ENCODE measurements around the gene PTPRM.

DNA sequence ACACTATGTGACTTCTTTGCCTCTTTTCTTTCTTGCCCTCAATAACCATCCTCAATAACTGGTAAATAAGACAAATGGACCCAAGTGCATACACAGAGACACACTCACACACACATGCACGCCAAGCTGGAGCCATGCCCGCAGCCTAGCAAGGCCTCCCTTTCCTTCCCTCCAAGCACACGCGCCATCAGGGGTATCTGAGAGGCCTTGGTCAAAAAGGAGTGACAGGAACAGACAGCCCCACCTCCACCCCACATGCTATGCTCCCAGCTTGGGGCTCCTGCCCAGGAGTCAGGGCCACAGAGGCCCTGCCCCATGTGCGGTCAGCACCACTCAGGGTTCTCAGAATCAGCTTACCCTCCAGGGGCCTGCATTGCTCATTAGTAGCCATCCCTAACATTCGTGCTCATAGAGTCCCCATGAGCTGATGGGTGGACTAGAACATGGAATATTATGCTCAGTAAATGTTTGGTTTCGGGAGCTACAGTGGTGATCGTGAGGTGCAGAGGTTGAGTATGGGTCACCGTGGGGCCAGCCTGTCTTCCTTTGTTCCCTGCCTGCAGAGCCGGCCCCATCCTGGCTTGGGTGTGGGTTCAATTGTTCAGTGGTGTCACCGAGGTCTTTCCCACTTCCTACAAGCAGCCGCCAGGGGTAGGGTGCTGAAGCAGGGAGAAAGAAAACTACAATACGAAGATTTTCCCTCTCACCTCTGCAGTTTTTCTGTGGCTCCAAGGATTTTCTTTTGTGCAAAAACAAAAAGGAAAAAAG, 884.0 kb downstream of the PTPRM start:
- TF ChIP-seq ZNF274 (IDR thresholded peaks at IDR 0.05; ENCODE audit: low read depth, low read length): no peak
- TF ChIP-seq YY1 (IDR thresholded peaks at IDR 0.05; ENCODE audit: insufficient read depth, insufficient read length): no peak
- no peak for TF ChIP-seq SUZ12 (IDR thresholded peaks at IDR 0.05; ENCODE audit: extremely low read depth, insufficient read depth, insufficient read length)
